Measurements from ENCODE around the gene RAC2. TPM values are rescaled to one million over a fixed set of nuclear protein-coding genes. Genes with fewer than 3 reads are reported as not detected.
A peak's percentile ranks its signal among the peaks of the same experiment; 100 is the strongest.

RAC2 gene
- total and polyA plus RNA-seq, 9 of the 15 experiments (the other 6 are each of a cell fraction or from before 2014, with no cell fraction given) = 22.7 to 103 (median 43.3) TPM

- TF ChIP-seq ZNF592 (IDR thresholded peaks at IDR 0.05) = peak; percentile 28
- TF ChIP-seq ZNF609 (CRISPR knock-in tag; IDR thresholded peaks at IDR 0.05; ENCODE audit: borderline replicate concordance) = no peak
- no peak for TF ChIP-seq ZNF830 (CRISPR knock-in tag; IDR thresholded peaks at IDR 0.05)
- 0 out of 2 replicates have a peak, but pooled peaks have one; percentile 4 for TF ChIP-seq TRIM28 (IDR thresholded peaks at IDR 0.05)
- no peak; the same call in 1 of the 2 replicates for TF ChIP-seq ERF (CRISPR knock-in tag; IDR thresholded peaks at IDR 0.05)
- no peak for TF ChIP-seq THRAP3 (IDR thresholded peaks at IDR 0.05; ENCODE audit: borderline replicate concordance)
- no peak for TF ChIP-seq RBBP5 (IDR thresholded peaks at IDR 0.05; ENCODE audit: borderline replicate concordance, insufficient read depth, low read length, poor library complexity, severe bottlenecking)
- TF ChIP-seq ZBTB34 (CRISPR knock-in tag; IDR thresholded peaks at IDR 0.05) = no peak
- TF ChIP-seq HDAC8 (tag; IDR thresholded peaks at IDR 0.05) = 0 out of 2 replicates have a peak, but pooled peaks have one; percentile 63
- TF ChIP-seq L3MBTL2 (IDR thresholded peaks at IDR 0.05) = peak; percentile 26
- no peak for TF ChIP-seq SREBF1 (IDR thresholded peaks at IDR 0.05; ENCODE audit: borderline replicate concordance, low read depth, low read length)
- no peak for TF ChIP-seq TEAD4 (IDR thresholded peaks at IDR 0.05; ENCODE audit: low read length)
- no peak for TF ChIP-seq TEAD4 (CRISPR knock-in tag; IDR thresholded peaks at IDR 0.05; ENCODE audit: borderline replicate concordance)
- no peak for TF ChIP-seq NELFE (IDR thresholded peaks at IDR 0.05; ENCODE audit: insufficient read depth, insufficient read length)
- TF ChIP-seq PREB (CRISPR knock-in tag; IDR thresholded peaks at IDR 0.05) = no peak
- no peak for TF ChIP-seq KDM4B (IDR thresholded peaks at IDR 0.05; ENCODE audit: borderline replicate concordance in 2 of 2, low read depth in 1 of 2)
- peak; percentile 13 for TF ChIP-seq MTA3 (IDR thresholded peaks at IDR 0.05; ENCODE audit: borderline replicate concordance)
- no peak for TF ChIP-seq MIER1 (IDR thresholded peaks at IDR 0.05; ENCODE audit: low read depth)
Measured at GRCh38 chr22:37199760-37200108, 44.3 kb downstream of the RAC2 start (continued).

All from K562 (cell line).